Measurements from ENCODE around the gene PDE3B. TPM values are rescaled to one million over a fixed set of nuclear protein-coding genes. Genes with fewer than 3 reads are reported as not detected.
"Not testable (repeated sequence)": the region's sequence is repeated elsewhere in the genome, so short reads cannot be mapped to it uniquely, and the experiment has no call there.

PDE3B gene
- total RNA-seq = 3.1 TPM in 2 replicates

GRCh38 chr11:14643697-14644225 is at the start of gene PDE3B:
Gene PDE3B, plus strand, starts transcription at chr11:14643804. Its CDS starts 272 bp downstream, at chr11:14644076.
- Histone ChIP-seq H3K36me3 (ENCODE audit: control insufficient read depth, insufficient read depth, low read length) (no peaks in the 10 kb centered on the region), H3K4me3 (ENCODE audit: low read depth, low read length) (peak within 1 kb of the TSS; percentile 79), H3K27me3 (ENCODE audit: control insufficient read depth, insufficient read depth, low read length) (peaks cover 4% of the 10 kb centered on the region)
- peak; percentile 9 for TF ChIP-seq CTCF (IDR thresholded peaks at IDR 0.05; ENCODE audit: insufficient read depth, low read length, poor library complexity, severe bottlenecking)
- DNase-seq (ENCODE audit: low read depth) = peak; percentile 9

- H3K4me3 ChIP-seq (ENCODE audit: low read depth, low read length); H3K27me3 ChIP-seq (ENCODE audit: control insufficient read depth, insufficient read depth, low read length); H3K36me3 ChIP-seq (ENCODE audit: control insufficient read depth, insufficient read depth, low read length); DNase-seq (ENCODE audit: low read depth): not testable (repeated sequence)
These were observed 48.3 kb upstream of the PDE3B start for GRCh38 chr11:14595261-14595660.

- TF ChIP-seq CTCF (IDR thresholded peaks at IDR 0.05; ENCODE audit: insufficient read depth, low read length, poor library complexity, severe bottlenecking) = no peak
- Histone ChIP-seq H3K27me3 (ENCODE audit: control insufficient read depth, insufficient read depth, low read length) (no peaks in the 10 kb centered on the region), H3K36me3 (ENCODE audit: control insufficient read depth, insufficient read depth, low read length) (no peaks in the 10 kb centered on the region), H3K4me3 (ENCODE audit: low read depth, low read length) (no peak overlapping the region)
- DNase-seq (ENCODE audit: low read depth) = no peak
These were observed 35.9 kb upstream of the PDE3B start for GRCh38 chr11:14607713-14608112.

GRCh38 chr11:14609902-14610301 is 33.7 kb upstream of the PDE3B start:
- H3K4me3 ChIP-seq (ENCODE audit: low read depth, low read length) = no peak overlapping the region
- H3K27me3 ChIP-seq (ENCODE audit: control insufficient read depth, insufficient read depth, low read length) = no peaks in the 10 kb centered on the region
- no peak for TF ChIP-seq CTCF (IDR thresholded peaks at IDR 0.05; ENCODE audit: insufficient read depth, low read length, poor library complexity, severe bottlenecking)
- no peaks in the 10 kb centered on the region for H3K36me3 ChIP-seq (ENCODE audit: control insufficient read depth, insufficient read depth, low read length)
- DNase-seq (ENCODE audit: low read depth) = no peak

GRCh38 chr11:14611939-14612338 is 31.7 kb upstream of the PDE3B start:
- TF ChIP-seq CTCF (IDR thresholded peaks at IDR 0.05; ENCODE audit: insufficient read depth, low read length, poor library complexity, severe bottlenecking) = no peak
- H3K4me3 ChIP-seq (ENCODE audit: low read depth, low read length) = no peak overlapping the region
- no peaks in the 10 kb centered on the region for H3K27me3 ChIP-seq (ENCODE audit: control insufficient read depth, insufficient read depth, low read length)
- no peaks in the 10 kb centered on the region for H3K36me3 ChIP-seq (ENCODE audit: control insufficient read depth, insufficient read depth, low read length)
- DNase-seq (ENCODE audit: low read depth) = no peak

- TF ChIP-seq CTCF (IDR thresholded peaks at IDR 0.05; ENCODE audit: insufficient read depth, low read length, poor library complexity, severe bottlenecking) = no peak
- Histone ChIP-seq H3K36me3 (ENCODE audit: control insufficient read depth, insufficient read depth, low read length) (no peaks in the 10 kb centered on the region), H3K27me3 (ENCODE audit: control insufficient read depth, insufficient read depth, low read length) (no peaks in the 10 kb centered on the region), H3K4me3 (ENCODE audit: low read depth, low read length) (no peak overlapping the region)
- DNase-seq (ENCODE audit: low read depth) = no peak
These were observed 30.9 kb upstream of the PDE3B start for GRCh38 chr11:14612694-14613093.
